ENCODE measurements around the gene SLITRK2.

Gene SLITRK2

DNA sequence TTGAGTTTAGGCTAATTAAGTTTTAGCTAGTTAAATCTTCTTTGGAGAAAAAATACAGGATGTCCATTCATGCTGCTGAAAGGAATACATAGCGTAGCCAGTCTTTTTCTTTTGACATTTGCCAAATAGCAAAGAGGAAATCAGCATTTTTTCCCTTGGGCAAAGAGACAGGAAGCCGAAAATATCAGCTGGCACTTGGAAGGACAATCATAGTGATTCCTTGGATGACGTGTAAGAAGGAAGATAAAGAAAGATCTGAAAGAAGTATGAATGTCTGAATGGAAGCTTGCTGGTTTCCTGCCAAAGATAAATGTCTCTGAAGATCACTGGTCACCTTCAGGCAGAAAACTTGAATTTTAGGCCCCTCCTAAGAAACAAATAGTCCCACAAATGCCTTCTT, 44.2 kb downstream of the SLITRK2 start:
- no peak for DNase-seq (ENCODE audit: low spot score)

DNA sequence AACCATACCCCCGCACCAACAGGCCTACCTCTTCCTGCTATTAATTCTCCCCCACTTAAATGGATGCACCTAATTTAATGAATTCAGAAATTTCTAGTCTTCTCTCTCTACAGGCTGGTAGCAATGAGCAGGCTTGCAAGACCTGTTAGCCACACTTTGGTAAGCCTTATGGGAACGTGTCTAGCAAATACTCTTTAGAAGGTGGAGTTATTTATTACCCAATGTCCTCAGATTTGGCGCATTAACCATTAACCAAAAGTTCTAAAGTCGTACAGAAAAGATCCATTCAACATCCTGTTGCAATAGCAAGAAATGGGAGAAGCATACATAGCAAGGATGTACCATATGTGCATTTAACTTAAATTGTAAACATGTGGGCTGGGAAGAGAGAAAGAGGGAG, 47.5 kb downstream of the SLITRK2 start:
- no peak for DNase-seq (ENCODE audit: low spot score)
